EH (cell line): ENCODE measurements around the gene MARK3.

Experiments
- DNase-seq: peaks from one replicate; pipeline ENCODE4 v3.0.0-alpha.2; 2015; ENCODE audit warnings: low read depth

MARK3 gene

DNA sequence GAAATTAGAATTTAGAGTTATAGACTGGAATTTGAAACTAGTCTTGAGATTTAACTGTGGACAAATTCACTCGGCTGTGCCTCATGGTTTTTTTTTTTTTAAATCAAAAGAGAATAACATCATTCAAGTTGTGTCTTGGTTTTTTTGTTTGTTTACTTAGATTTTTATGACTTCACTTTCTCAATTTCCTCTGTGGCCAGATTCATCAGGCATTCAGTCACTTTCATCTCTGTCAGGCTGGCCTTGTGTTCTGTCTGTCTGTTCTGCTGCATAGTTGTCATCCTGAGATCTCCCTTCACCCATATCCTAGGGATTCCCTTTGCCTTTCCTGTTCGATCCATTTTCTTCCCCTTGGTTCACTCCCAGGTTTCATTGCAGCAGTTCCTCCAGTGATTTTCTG is 10.0 kb downstream of the MARK3 start:
- peak; percentile 78 for DNase-seq

DNA sequence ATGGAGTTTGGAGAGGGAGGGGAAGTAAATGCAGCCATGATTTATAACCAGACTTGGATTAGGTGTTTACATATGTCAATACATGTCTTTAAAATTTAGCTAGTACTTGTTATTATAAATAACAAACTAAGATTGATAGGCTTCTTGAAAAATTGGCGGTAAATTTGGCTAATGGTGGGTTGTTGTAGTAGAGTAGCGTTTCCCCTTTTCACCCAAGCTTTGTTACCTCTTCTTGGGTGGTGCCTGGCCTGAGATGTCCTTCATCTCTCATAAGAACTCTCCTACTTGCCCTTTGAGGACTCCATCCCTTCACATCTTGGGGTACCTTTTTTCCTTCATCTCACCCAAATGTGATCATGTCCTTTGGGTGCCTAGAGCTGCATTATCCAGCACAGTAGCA is 11.2 kb downstream of the MARK3 start:
- no peak for DNase-seq

DNA sequence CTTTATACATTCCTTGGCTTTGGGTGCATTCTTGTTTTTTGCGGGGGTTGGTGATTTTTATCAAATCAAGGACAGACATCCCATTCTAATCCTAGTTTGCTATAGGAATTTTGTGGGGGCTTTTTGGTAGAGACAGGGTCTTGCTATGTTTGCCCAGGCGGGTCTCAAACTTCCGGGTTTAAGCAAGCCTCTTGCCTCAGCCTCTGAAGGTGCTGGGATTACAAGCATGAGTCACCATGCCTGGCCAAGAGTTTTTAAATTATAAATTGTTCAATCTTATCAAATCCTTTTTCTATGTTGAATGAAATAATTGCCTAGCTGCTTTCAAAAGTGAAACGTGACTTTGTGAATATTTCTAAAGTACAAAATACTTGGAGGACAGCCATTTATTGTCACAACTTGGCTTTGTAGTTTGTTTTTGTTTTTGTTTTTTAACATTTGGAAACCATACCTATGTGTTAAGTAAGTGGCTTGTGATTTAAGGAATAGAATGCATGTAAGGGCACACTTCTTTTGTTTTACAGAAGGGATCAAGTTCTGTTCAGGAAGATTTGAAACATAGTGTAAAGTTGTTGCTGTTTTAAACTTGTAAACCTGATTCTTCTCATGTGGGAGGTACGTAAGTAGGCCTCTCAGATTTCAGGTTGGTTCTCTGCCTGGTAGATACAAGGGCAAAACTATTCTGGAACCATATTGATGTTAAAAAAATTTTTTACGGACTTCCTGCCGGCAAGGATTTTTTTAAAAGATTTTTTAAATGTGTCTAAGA is 13.4 kb downstream of the MARK3 start:
- DNase-seq: peak; percentile 57

DNA sequence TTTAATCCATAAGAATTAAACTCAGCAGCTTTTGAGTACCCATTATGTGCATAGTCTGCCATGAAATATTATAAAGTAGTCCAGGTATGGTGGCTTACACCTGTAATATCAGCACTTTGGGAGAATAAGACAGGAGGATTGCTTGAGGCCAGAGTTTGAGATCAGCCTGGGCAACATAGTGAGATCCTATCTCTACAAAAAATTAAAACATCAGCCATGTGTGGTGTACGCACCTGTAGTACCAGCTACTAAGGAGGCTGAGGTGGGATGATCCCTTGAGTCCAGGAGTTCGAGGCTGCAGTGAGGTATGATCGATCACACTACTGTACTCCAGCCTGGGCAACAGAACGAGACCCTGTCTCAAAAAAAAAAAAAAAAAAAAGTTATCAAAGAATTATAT is 15.3 kb downstream of the MARK3 start:
- DNase-seq: no peak

DNA sequence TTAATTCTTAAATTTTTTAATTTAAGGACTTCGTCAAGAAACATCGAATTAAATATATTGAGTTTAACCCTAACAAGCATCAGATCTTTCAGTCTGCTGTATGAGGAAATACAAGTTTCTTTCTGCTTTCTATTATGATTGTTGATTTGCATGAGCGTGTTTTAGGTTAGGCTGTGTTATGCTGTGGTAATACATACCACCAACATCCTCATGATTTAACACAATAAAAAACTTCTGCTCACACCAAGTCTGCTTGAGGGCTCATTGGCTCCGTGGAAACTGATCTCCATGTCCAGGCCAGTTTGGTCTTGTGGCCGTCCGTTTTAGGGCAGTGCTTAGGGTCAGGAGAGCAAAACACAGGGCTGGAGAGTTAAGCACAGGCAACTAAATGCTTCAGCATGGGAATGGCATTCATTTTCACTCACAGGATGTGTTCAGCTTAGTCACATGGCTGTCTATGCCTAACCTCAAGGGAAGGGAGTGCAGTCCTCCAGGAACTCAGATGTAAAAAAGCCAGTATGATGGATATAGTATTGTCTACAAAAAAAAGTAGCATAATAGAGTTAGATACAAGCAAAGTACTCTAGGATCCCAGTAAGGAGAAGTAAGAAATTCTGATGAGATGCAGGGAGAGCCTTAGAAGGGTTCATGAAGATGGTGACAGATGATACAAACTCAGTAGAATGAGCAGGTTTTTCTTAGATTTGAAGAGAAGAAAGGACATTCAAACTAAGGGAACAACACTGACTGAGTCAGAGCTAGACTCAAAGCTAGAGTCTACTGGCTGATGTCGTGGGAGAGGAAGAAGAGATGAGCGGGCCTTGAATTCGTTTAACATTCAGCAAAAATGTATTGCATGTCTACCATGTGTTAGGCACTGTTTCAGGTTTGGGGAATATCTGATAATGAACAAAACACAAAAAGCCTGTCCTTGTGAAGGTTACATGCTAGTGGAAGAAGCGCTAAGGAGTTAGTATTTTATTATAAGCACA is 16.3 kb downstream of the MARK3 start:
- DNase-seq: peak; percentile 91

DNA sequence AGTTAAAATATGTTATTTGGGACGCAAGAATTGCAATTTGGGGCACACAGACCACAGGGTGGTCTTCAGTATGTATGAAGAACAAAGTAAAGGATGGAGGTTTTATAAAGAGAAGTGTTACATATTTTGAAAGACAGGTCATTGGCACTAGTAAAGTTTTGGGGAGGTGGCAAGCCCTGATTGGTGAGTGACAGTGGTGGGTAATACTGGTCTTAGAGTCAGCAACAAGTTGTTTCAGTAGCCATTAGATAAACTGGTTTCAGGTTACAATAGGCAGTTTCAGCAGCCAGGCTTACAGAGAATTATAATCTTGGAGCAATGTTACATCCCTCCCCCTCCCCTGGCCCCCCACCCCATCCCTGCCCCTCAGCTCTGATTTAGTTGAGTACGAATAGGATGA is 17.5 kb downstream of the MARK3 start:
- peak; percentile 54 for DNase-seq

DNA sequence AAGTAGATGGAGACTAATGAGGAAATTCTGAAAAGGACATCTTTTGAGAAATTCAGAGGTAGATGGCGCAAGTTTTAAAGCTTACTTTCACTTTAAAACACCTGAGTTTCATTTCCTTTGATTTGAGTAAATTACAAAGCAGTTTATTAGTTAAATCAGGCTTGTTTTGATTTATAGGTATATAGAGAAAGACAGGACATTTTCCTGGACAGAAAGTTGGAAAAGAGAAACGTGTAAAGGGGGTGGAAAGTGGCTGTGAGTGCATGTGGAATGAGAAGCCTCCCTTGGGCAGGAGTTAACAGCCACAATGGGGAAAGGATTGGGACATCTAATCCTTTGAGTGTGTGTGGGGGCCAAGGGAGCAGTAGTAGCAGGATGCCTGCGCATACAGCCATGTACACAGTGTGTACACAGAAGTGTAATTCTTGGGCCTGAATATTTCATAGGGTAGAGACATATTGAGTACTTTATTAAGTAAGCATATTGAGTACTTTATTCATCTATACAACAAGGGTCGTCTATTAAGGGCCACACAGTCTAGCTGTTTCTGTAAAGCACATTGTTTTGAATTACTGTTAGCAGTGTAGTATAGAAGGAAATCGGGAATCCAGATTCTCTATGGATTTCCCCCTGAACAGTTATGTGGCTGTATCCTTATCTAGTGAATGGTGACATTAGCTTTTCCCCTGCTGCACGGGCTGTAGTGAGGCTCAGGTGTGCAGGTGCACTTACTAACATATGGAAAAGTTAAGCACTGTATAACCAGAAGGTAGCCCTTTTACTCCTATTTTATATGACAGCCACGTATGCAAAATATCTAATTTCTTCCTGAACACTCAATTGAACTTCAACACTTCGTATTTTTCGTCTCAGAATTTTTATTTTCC is 19.1 kb downstream of the MARK3 start:
- DNase-seq: peak; percentile 40

DNA sequence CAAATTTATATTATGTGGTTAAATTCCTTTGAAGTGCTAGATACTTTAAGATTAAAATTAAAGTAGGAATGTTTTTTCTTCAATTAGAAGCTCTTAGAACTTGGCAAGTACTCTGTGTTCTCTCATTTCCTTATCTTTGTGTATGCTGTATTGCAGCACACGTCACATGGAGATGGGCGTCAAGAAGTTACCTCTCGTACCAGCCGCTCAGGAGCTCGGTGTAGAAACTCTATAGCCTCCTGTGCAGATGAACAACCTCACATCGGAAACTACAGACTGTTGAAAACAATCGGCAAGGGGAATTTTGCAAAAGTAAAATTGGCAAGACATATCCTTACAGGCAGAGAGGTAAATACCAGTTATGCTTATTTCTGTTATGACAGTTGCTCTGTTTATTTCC is 19.7 kb downstream of the MARK3 start:
- DNase-seq: no peak

DNA sequence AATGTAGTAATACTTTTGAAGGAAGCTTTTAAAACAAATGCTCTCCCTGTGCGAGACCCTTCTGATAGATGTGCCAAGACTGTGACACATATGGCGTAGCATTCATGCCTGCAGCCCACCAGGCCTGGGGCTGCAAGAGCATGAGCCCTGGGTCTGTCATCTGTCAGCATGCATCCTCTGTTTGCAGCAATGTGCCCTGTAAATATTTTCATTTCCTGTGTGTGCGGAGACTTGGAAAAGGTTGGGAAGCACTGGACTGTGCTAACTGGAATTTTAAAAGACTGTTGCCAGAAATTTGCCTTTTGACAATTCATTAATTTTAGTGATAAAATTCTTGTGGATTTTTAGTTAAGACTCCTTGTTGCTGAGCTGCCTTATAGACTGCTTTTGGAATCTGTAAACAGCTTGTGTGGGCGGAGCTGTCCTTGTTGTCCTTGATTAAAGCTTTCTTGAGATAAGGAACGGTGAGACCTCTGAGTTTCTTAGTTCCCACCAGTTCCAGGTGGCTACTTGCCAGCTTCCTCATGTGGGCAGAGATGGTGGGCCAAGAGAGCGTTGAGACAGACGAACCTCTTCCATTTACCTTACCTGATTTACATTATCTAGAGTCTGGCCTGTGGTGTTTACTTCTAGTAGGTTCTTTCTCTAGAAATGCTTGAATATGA is 23.4 kb downstream of the MARK3 start:
- no peak for DNase-seq

DNA sequence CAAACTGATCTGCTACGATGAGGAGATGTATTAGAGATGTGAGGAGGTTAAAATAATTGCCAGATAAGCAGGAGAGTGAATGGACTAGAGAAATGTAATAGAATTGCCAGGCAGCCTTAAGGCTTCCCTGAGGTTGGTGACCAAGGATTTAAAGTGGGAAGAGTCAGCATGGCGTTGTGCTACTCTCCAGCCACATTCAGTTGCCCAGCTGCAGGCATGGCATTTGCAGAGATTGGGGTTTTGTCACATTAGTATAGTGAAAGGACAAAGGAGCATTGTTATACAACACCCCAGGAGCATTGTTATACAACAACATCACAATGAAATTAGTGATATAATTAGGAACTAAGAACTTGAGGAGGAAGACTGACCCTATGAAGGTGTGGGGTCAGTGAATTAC is 31.7 kb downstream of the MARK3 start:
- no peak for DNase-seq

DNA sequence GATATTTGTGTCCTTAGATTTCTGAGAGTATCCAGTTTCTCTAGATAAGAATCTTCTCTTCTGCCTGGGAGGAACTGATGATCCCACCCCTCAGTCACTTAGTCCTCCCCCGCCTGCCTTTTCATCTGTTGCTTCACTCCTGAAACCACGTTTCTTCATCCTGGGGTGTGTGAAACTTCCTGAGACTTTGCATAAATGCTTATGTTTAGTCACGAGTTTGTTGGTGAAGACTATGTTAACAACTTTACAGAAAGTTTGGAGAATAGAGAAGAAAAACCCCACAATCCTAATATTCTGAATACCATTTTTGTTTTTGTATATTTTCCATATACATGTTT is 33.2 kb downstream of the MARK3 start:
- peak; percentile 88 for DNase-seq

DNA sequence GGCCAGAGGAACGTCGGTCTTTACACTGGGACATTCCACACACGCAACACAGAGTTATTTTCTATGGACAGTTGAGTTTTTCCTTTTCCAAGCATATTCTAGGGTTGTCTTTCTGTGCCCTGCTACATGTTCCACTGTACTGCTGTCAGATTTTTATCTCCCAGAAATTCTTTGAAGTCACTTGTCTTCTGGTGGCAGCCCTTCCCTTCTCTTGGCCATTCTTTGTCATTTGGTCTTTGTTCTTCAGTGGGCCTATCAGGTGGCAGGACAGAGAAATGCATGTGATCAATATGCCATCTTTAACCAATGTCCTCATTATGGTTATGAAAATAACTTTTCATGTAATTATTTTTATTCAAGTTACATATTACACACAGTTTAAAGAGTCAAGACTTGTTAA is 36.3 kb downstream of the MARK3 start:
- no peak for DNase-seq

DNA sequence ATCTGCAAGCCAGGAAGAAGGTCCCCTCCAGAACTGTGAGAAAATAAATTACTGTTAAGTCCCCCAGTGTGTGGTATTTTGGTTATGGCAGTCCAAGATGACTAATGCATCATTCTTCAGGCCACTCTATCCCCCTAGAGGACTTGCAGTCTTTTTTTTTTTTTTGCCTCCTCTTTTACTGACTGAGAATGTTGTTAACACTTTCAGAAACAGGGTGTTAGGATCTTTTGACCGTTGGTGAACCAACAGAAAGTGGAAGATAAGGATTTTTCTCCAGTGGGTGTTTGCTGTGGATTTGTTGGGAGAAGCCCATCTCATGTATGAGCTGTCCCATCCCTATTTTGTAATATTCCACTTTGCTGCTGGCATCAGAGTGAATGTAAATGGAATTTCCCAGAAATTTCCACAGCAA is 37.8 kb downstream of the MARK3 start:
- DNase-seq: peak; percentile 91

DNA sequence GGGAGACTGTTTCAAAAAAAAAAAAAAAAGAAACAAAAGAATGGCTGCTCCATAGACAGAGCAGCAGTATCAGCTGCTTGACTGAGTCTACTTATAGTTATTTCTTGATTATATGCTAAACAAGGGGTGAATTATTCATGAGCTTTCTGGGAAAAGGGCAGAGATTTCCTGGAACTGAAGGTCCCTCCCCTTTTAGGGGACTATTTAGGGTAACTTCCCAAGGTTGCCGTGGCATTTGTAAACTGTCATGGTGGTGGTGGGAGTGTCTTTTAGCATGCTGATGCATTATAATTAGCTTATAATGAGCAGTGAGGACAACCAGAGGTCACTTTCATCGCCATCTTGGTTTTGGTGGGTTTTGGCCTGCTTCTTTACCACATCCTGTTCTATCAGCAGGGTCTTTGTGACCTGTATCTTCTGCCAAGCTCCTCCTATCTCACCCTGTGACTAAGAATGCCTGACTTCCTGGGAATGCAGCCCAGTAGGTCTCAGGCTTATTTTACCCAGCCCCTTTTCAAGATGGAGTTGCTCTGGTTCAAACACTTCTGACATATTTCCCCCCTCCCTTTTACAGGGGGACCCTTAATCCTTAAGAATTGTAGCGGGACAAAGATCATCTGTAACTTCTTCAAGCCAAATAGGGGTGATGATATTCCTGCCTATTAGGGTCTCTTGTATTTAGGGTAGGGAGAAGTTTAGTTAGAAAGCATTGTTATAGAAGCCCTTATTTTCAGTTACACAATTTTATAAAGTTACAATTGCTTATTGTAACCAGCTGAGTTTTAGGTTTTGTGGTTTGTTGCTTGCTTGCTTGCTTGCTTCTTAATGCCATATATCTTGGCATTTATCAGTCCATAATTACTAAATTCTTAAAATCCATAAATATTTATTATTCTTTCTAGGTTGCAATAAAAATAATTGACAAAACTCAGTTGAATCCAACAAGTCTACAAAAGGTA is 42.5 kb downstream of the MARK3 start:
- peak; percentile 95 for DNase-seq

DNA sequence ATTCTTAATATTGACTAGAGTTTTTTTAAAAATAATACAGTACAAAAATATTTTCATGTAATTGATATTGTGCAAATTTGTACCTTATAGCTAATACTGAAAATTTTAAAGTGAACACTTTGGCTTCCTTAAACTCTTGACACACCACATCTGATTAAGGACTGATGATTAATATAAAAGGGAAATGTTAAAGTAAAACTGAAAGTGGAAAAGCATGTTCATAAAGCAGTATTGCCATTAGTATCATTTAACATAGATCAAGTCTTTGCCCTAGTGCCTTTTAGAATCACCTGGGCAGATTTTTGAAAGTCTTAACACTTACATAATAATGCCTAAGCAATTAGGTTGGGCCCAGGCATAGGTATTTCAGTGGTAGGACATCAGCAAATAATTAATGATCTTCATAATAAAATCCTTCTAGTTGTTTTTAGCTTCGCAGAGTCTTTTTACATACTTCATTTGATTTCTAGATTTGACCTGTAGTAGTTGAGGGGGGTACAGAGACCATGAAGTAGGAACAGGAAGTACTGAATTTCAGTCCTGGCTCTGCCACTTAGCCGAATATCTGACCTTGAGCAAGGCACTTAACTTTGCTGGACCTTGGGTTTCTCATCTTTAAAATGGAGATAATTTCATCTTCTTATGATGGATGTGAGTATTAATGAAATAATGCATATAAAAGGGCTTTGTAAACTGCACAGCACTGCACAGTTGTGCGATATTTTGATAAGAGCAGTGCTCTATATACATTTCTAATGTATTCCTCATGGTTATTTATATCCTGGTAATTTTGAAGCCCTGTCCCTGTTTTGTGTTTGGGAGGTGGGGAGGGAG is 43.7 kb downstream of the MARK3 start:
- DNase-seq: no peak

DNA sequence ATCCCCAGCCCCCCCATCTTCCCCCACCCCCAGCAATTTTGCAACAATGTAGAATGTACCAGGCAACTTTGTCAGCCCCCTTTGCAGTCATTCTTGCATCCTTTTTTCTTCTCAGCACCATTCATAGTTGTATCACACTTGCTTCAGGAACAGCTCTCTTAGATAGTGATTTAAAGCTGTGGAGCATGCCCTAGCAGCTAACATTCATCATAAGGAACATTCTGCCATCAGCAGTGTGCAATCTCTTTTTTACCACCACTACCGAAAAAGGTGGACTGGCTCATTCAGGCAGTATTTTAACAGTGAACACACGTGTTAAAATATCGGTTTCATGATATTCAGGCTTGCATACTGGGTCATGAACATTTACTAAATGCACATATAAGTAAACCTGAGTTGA is 45.1 kb downstream of the MARK3 start:
- no peak for DNase-seq

DNA sequence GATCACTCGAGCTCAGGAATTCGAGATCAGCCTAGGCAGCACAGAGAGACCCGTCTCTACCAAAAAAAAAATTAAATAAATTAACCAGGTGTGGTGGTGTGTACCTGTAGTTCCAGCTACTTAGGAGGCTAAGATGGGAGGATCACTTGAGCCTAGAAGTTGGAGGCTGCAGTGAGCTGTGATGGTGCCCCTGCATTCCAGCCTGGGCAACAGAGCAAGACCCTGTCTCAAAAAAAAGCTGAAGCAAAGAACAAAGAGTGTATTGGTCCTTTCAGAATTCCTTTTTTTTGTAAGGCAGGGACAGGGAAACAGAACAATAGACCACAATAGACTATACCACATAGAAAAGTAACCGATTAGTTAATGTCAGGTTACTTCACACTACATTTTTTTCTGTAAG is 47.4 kb downstream of the MARK3 start:
- no peak for DNase-seq

DNA sequence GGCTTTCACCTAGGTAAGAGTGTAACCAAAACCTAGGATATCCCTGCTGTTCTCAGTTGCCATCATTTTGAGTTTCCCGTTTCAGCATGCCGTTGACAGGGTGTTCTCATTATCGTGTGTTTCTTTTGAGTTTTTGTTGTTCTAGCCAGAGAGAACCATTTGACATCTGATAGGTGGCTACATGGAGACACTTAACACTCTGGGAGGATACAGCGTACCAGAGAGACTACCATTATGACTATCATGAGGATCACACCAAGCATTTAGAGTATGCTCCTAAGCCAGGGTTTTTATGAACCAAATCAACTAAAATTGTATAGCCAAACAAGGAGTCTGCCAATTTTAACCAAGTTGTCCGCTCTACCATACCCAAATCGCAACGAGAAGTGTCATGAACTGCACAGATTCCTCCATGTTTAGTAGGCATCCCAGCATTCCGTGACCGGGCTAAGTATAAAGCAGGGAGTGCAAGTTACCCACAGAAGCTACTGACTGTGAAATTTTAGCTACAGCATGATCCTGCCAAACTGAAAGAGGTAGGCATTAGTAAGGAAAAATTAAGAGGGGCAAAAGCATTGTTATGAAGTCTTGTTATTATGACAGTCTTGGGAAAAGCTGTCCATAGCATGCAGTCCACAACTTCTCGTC is 48.8 kb downstream of the MARK3 start:
- DNase-seq: no peak

DNA sequence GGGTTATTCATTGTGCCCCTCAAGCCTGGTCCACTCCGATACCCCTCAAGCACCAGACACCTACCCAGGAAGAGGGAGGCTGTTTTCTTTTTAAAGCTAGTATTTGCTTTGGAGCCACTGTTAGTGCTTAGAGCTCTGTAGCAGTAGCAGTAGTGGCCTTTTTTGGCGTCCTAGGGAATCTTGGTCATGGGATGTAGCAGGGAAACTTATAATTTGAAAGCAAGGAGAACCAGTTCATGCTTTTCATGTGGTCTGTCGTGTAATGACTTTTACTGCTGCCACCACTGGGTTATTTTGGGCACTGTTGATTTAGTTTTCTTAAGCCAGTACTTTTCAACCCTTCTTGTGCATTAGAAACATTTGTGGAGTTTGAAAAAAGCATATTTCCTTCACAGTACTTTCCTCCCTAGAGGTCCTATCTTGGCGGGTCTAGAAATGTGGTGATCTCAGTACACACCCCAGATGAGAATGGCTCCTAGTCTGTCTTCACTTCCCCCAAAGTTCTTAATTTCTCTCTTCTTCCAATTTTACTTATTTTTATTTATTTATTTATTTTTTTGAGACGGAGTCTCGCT is 49.7 kb downstream of the MARK3 start:
- DNase-seq: peak; percentile 12
